Cardiac muscle cell (in vitro differentiated cells and primary cell): ENCODE measurements around the gene GNG13. TPM values are rescaled to one million over a fixed set of nuclear protein-coding genes. Genes with fewer than 3 reads are reported as not detected.

ENCODE experiments used
- DNase-seq, 2 donors: peaks; one replicate each; pipeline versions ENCODE4 v3.0.0 to v3.0.0-alpha.2; 2010 to 2017; ENCODE audit warnings: low read depth in 1 of 2, low spot score in 1 of 2
- H3K27ac ChIP-seq: fragments of 200-600 bp; sonication (generic); 2 replicates; pipeline ENCODE4 v1.5.1; 2016
- H3K27me3 ChIP-seq: fragments of 200-600 bp; sonication (generic); 2 replicates; pipeline ENCODE4 v1.6.0; 2016; ENCODE audit warnings: control low read depth
- H3K36me3 ChIP-seq: fragments of 200-600 bp; sonication (generic); 2 replicates; pipeline ENCODE4 v1.5.1; 2016; ENCODE audit warnings: control low read depth
- H3K4me1 ChIP-seq: fragments of 200-600 bp; sonication (generic); 2 replicates; pipeline ENCODE4 v1.8.1; 2017; ENCODE audit warnings: low read depth, mild to moderate bottlenecking, mixed run types
- H3K4me3 ChIP-seq: fragments of 200-600 bp; sonication (generic); 2 replicates; pipeline ENCODE4 v1.5.1; 2016; ENCODE audit warnings: mild to moderate bottlenecking
- H3K9me3 ChIP-seq: fragments of 200-600 bp; sonication (generic); 2 replicates; pipeline ENCODE4 v1.5.1; 2017; ENCODE audit warnings: low read depth, mild to moderate bottlenecking, control low read depth
- CTCF ChIP-seq: IDR thresholded peaks from 2 replicates; pipeline ENCODE4 v1.5.1; 2012; ENCODE audit warnings: low read depth, mild to moderate bottlenecking, low read length
- polyA plus RNA-seq: library from polyadenylated mRNA; unstranded; fragments of >200 nt; fragmentation: Nextera tagmentation; extraction: Ambion mirVana; gene quantifications from 2 replicates; pipeline ENCODE4 v1.2.1, GENCODE V29; 2016
- total RNA-seq: library from RNA; depleted of rRNA; stranded (reverse); fragments of >200 nt; gene quantifications from 2 replicates; pipeline ENCODE4 v1.2.3, GENCODE V29; 2016

GNG13 gene
- total and polyA plus RNA-seq, 2 experiments from 2014 or later: 0.79 TPM; not detected in 1

DNA sequence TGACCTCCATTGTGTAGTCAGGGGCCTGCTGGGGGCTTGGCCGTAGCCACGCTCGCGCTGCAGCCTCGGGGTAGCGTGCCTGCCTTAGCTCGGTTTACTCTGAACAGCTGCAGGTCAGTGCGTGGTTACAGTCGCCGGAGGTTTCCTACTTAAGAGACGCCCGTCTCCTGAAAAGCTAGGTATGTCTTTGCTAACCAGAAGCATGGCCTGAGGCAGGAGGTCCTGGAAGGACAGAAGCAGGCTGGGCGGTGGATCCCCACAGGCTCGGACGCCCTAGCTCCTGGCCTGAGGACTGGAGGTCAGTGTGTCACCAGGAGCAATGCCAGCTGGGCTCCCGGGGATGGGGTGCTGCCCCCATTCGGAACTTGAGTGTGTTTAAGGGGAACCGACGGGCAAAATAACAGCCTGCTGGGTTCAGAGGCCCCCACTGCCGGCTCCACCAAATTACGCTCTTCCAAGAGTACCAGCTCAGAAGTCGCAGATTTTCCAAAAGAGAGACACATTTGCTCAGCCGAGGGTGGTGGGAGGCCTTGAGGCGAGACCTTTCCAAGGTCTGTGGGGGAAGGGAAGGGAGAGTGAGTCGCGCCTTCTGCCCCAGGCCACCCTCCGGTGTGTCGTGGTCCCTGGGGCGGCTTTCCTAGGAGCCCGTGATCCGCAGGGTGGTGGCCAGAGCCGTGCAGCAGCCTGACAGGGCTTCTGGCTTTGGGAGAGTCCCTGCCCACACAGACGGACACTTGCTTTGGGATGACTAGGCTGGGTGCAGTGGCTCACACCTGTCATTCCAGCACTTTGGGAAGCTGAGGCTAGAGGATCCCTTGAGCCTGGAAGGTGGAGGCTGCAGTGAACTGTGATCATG, 3.9 kb upstream of the GNG13 start:
- H3K27ac ChIP-seq: no peak overlapping the region
- H3K9me3 ChIP-seq: no peaks in the 10 kb centered on the region
- no peaks in the 10 kb centered on the region for H3K36me3 ChIP-seq
- peaks cover 4% of the 10 kb centered on the region for H3K4me1 ChIP-seq
- DNase-seq: no peak
- H3K27me3 ChIP-seq: peaks cover 35% of the 10 kb centered on the region
- H3K4me3 ChIP-seq: no peak overlapping the region
- TF ChIP-seq CTCF: no peak

GRCh38 chr16:803754-804080, 3.2 kb upstream of the GNG13 start:
- Histone ChIP-seq H3K4me3 (no peak overlapping the region), H3K9me3 (no peaks in the 10 kb centered on the region), H3K27ac (no peak overlapping the region), H3K27me3 (peaks cover 39% of the 10 kb centered on the region), H3K36me3 (no peaks in the 10 kb centered on the region), H3K4me1 (peaks cover 4% of the 10 kb centered on the region)
- no peak for TF ChIP-seq CTCF
- no peak for DNase-seq

DNA sequence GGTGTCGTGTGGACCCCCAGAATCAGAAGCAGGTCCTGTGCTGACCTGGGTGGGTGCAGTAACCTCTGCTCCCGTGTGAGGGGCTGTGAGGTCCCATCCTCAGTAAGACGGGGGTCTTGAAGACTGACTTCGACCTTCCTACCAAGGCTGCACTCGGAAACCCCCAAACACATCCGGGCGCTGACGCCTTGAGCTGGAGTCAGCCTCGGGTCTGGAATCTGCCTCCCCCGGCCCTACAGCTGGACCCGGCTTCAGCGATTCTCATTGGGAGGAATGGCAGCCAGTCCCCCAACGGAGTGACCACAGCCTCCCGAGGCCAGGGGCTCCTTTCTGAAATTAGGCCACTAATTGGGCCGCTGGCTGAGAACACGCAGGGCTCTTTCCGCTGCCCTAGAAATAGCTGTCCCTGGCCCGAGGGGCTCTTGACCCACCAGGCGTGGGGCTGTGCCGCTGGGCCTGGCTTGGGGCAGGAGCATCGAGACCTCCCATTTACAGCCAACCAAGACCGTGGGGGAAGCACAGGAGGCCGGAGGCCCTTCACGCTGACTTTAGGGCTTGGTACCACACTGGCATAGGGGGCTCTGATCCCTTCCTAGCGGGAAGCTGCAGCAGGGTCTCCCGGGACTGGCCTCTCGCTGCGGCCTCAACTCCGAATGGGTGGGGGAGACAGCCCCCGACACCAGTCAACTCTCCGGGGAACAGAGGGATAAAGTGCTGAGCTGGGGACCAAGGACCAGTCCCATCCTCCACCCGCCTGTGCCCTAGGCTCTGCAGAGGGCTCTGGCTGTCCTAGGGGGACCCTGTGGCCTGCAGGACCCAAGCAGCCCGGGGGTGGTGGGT, 2.6 kb upstream of the GNG13 start:
- no peak overlapping the region for H3K27ac ChIP-seq
- no peak for TF ChIP-seq CTCF
- DNase-seq: no peak
- H3K27me3 ChIP-seq: peaks cover 39% of the 10 kb centered on the region
- H3K36me3 ChIP-seq: no peaks in the 10 kb centered on the region
- H3K4me3 ChIP-seq: no peak overlapping the region
- H3K9me3 ChIP-seq: no peaks in the 10 kb centered on the region
- H3K4me1 ChIP-seq: peaks cover 4% of the 10 kb centered on the region

DNA sequence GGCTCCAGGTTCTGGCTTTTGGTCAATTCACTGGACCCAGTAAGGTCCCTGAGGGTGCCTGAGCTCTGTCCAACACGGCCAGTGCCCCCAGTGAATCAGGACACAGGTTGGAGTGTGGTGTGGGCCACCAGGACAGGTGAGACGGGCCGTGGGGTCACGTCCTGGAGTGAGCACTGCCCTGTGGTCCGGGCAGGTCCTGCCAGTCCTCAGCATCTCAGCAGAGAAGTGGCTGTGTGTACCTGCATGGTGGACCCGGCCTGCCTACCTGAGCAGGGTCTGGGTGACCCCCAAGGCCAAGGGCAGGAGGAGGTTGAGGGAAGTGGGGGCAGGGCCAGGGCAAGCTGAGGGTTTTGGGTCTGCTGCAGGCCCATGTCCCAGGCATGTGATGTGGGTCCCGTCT, 1.9 kb upstream of the GNG13 start:
- no peak for DNase-seq
- H3K4me1 ChIP-seq: peaks cover 4% of the 10 kb centered on the region
- H3K36me3 ChIP-seq: no peaks in the 10 kb centered on the region
- no peak overlapping the region for H3K27ac ChIP-seq
- no peak overlapping the region for H3K4me3 ChIP-seq
- no peaks in the 10 kb centered on the region for H3K9me3 ChIP-seq
- peaks cover 39% of the 10 kb centered on the region for H3K27me3 ChIP-seq
- TF ChIP-seq CTCF: no peak

DNA sequence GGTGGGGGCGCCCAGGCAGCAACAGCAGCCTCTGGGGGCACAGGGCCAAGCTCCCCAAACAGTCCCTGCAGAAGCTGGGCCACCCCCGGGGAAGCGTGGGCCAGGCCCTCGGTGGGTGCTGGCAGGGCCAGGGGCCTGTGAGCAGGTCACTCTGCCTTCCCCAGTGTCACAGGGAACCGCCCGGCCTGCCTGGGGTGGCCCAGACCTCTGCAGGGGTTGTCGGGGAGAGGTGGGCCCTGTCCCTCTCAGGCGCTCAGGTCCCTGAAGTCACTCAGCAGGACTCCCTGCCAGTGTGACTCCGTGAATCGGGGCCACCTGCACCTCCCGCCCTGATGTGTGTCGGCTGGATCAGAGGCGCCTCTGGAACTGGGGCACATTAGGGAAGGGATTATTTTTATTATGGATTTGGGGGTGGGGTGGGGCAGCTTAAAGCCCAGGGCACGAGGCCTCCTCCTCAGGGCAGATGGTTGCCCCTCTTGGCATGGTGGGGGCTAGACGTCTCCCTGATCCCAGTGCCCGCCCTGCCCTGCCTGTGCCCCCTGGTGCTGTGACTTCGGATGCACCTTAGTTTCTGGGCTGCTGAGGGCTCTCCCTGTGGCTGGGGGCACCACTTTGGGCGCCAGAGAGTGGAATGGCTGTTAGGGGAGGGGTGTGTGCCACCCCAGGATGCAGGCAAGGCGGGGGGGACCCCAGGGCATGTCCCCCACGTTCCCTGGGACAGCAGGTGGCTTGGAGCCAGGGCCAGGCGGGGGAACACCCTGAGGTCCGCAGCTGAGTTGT, 1.2 kb upstream of the GNG13 start:
- no peak for DNase-seq
- no peaks in the 10 kb centered on the region for H3K36me3 ChIP-seq
- no peaks in the 10 kb centered on the region for H3K9me3 ChIP-seq
- TF ChIP-seq CTCF: no peak
- no peak overlapping the region for H3K4me3 ChIP-seq
- peaks cover 4% of the 10 kb centered on the region for H3K4me1 ChIP-seq
- H3K27ac ChIP-seq: no peak overlapping the region
- H3K27me3 ChIP-seq: peaks cover 39% of the 10 kb centered on the region
